GM19035 (cell line): ENCODE results near the gene MTM1.

Source experiments
- ATAC-seq: cut with Tn5 transposase; IDR thresholded peaks from one replicate; pipeline ENCODE4 v1.9.1; 2021; ENCODE audit not compliant: unreplicated experiment

MTM1 gene

DNA sequence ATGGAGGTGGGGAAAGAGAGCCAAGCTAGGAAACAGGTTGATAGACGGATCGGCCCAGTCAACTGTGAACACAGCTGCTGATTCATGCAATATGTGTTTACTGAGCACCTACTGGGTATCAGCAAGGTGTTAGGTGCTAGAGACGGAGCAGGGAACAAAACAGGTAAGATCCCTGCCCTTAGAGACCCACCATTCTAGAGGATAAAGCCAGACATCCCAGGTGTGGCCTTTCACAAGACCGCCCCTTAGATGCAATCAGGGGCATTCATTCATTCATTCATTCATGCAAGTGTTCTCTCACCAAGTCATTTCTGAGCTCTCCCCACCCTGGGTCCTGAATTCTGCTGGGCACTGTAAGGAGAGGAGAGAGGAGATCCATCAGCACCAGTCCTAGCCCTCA, 20.2 kb upstream of the MTM1 start:
- ATAC-seq: no peak

DNA sequence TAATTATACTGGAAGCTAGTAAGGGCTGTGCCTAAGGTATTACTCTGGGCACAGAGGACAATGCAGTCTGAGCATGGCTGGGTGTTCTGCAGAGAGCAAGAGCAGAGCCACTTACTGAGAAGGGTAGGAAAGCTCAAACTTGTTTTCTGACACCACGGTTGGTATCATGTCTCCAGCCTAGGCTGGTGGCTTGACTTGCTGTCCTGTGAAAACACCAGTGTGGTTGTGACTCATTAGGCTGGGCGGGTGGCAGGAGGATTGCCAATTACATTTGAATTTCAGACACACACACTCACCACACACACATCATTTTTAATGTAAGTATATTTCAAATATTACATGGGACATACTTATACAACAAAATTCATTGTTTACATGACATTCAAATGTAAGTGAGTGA, 19.7 kb upstream of the MTM1 start:
- no peak for ATAC-seq

DNA sequence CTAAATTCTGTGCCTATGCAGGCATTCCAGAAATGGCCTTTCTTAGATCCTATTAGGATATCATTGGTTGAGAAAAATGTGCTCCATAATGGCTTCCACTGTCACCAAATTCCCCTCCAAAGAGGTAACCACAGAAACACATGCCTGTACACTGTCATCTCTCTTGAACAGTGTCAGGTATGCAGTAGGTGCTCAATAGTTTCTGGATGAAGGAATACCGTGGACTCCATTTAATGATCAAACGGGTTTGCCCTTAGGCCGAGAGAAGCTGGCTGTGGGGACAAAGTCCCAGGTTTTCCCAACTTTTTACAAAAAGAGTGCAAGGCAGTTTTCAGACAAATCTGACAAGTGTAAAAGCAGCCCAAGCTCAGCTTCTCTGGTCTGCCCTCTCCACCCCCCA, 16.5 kb upstream of the MTM1 start:
- ATAC-seq: no peak

DNA sequence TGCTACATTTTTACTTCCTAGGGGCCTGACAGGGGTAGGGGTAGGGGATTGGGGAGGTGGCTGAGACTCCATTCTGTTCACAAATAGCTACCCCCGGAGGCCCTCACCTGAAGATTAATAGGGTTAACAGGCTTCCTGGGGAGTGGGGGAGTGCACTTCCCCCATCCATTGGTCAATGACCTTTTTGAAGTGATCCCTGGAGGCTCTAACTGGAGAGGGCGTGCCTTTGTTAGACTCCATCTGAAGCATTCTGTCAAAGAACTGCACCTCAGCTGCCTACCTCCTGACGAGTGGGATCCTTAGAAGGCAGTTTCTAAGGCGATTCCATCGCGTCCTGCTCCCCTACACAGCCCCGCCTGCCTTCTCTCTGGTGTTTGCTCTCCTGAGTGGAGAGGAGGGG, 10.0 kb upstream of the MTM1 start:
- no peak for ATAC-seq

DNA sequence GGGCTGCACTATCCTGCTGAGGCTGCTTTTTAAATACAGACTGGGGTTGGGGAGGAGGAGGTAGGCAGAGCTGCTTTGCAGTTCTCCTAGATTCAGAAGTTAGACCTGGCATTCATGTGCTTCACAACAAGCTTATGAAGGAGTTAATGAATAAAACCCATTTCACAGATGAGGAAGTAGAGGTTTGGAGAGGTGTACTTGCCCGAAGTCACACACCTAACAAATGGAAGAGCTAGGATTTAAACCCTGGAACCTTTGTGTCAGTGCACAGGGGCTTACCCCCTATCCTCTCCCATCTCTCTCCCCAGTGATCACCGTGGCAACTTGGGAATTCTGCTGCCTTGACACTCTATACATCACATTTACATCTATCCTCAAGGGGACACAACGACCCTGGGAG, 3.6 kb upstream of the MTM1 start:
- ATAC-seq: no peak

DNA sequence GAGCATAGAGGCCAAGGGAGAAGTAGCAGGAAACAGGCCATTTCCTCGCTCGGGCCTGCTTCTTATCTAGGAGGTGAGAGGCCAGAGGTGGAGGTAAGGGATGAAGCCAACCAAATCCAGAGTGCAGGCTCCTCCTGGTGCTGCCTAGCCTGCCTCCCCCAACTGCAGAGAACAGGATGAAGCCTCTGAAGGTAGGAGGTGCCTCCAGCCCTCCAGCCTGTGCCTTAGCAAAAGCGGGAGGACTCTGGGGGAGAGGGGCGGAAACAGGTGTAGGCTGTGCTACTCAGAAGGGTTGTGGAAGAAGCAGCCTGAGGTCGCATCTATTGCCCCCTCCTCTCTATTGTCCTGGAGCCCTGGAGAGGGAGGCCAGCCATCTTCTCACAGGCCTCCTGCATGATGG, 2.9 kb upstream of the MTM1 start:
- no peak for ATAC-seq

DNA sequence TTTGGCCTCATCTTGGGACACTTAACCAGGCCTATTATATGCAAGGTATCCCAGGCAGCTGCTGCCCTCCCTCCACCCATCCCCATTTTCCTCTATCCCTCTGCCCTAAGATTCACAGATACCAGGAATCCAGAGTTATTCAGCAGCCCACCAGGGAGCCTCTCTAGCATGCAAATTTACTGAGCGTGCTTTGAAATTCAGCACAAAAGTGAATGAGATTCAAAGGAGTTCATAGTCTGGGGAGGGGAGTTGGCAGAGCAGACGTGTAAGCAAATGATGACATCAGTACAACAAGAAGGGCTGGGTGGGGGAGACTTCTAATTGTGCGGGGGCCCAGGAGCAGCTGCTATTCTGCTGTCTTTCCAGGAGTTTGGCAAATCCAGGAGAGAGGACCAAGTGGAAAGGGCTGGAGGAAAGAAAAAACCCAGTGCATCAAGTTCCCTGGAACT, 1.7 kb upstream of the MTM1 start:
- no peak for ATAC-seq

DNA sequence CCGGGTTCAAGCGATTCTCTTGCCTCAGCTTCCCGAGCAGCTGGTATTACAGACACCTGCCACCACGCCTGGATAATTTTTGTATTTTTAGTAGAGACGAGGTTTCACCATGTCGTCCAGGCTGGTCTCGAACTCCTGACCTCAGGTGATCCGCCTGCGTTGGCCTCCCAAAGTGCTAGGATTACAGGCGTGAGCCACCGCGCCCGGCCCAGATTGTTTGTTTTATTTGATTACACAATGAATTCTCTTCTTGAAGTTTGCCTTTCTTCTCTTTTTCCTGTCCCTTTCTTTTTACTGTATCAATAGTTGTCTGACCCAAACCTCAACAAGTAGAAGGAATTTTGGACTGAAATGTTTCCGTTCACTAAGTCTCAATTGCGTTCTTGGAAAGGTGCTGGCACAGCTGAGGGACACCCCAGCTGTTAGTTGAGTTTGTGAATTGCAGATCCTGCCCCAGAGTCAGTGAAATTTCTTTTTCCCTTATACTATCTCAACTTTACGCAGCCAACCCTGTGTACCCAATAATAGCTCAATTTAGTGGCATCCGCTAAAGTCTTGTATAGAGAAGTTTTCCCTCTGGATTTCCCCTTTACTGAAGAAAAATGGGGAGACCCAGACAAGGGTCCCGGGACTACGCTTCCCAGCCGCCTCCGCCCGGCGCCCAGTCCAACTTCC, 639 bp upstream of the MTM1 start:
- ATAC-seq: no peak

DNA sequence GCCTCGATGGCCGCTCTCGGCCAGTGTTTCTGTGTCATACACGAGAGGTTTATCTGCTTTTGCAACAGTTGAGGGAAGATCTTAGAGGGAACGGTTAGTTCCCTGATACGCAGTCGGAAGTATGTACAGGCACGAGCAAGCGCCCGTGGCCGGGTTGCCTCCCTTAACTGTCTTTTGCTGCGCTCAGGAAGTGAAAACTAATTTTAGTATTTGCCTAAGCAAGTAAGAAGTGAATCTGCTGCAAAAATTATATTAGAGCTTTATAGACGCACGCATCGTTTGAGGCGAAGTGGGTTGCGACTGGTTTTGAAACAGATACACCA, 695 bp downstream of the MTM1 start:
- ATAC-seq: peak; percentile 33

DNA sequence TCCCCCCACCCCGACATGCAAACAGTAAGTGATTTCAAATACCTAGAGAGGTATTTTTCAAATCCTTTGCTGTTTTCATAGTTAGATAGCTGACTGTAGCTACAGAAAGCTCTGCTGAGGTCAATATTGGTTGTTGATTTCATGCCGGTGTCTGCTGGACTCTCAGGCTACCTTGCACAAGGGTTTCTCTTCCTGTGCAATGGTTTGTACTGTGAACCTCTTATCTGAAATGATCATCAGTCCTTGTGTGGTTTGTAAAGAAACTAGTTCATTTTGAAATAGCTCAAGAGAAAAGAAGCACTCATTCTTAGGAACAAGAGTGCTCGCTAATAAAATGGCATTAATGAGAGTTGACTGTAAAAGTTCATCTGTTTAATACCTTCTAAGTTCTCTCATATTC, 2.1 kb downstream of the MTM1 start:
- no peak for ATAC-seq

DNA sequence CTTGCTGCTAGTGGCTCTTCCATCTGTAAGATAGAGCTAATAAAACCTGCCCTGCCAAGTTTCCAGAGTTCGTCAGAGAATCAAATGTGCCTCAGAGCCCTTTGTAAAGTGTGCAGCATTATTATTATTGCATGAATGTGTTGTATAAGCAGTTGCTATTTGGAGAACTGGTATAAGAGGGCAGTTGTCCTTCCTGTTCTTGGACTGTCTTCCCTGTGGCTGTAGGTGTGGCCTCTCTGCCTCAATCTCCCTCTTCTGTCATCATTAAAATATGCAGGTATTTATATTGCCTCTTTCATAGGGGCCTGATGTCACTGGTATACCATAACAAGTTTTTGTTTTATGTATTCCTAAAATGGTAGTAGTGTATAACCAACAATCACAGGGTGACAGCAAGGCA, 3.8 kb downstream of the MTM1 start:
- ATAC-seq: no peak

DNA sequence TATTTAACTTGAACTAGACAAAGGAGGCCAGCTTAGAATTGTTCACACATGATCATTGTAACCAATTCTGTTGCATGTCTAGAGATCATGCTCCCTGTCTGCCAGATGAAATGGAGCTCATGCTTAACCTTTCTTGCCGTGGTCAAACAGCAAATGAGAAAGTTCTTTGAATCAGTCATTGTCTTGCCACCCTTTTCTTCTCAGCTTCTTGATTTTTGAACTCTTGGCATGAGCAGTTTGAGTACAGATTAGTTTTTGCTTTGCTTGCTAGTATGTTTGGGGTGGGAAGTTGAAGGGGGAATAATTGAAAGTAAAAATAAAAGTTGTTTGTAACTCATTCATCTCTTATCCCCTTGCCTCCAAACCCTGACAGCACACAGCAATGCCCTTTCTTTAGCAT, 4.7 kb downstream of the MTM1 start:
- ATAC-seq: no peak

DNA sequence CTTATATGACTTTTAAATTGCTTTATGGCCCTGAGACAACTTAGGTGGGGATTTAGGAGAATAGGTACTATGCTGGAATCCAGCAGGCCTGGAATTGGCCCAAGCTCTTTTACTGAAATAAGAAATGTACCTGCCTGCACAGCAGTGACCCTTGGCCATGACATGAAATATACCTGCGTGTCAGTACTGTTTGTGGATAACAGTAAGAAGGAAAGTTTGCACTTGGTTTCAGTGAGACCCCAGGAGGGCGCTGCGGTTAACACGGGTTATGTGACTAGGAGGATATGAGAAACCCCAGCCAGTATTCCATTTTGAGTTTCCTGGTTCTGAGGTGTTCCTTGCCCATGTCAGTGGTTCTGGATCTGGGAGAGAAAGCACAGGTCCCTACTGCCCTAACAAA, 5.3 kb downstream of the MTM1 start:
- ATAC-seq: no peak

DNA sequence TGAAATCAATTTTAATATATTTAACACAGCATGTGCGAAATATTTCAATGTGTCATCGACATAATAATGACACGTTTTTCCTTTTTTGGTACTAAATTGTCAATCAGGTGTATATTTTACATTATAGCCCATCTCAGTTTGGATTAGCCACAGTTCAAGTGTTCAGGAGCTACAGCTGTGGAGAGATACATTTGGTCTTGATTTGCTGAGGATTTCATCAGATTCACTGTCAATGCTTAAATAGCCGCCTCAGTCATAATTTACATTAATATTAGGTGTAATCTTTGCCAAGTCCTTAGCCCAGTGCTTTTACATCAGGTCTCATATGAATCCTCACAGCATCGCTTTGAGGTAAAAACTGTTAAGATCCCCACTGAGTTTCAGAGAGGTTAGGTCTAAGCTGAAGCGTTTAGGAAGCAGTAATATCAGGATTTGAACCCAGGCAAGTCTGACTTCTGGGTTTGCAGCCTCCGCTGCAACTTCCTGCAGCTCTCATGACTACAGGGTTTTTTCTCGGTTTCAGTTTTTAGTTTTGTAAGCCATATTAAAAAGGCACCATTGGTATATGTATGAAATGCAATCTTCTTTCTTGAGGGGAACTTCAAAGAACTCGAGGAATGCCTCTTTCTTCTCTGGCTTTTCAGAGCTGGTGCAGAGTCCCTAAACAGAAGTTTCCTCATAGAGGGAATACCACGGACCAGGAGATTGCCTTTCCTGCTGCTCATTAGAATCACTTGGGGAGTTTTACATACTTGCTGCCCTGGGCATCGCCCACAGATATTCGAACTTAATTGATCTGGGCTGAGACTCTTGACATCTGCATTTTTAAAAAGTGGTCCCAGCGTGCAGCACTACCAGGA, 6.4 kb downstream of the MTM1 start:
- peak; percentile 60 for ATAC-seq

DNA sequence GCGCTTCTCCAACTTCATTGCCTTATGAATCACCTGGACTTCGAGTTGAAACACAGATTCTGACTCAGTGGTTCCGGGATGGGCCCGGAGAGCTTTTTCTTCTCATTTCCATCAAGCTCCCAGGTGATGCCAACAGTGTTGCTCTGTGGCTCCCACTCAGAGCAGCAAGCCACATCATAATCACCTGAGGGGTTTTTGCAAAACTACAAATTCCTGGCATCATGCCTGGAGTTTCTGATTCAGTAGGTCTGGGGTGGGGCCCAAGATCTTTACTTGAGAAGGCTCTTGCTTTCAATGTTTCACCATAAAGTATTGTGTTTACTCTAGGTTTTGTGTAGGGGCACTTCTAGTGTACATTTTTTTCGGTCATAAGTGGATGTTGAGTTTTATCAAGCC, 7.0 kb downstream of the MTM1 start:
- ATAC-seq: peak; percentile 19

DNA sequence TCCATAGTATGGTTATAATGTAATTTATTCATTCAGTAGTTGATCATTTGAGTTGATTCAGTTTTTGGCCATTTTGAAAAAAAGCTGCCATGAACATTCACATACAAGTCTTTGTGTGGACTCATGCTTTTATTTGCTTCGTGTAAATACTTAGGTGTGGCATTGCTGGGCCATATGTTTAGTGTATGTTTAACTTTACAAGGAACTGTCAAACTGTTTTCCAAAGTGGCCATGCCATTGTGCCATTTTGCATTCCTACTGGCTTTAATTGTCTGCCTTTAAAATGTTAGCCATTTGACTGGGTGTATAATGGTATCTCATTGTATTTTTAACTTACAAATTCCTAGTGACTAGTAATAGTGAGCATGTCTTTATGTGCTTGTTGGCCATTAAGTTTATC, 8.8 kb downstream of the MTM1 start:
- ATAC-seq: no peak

DNA sequence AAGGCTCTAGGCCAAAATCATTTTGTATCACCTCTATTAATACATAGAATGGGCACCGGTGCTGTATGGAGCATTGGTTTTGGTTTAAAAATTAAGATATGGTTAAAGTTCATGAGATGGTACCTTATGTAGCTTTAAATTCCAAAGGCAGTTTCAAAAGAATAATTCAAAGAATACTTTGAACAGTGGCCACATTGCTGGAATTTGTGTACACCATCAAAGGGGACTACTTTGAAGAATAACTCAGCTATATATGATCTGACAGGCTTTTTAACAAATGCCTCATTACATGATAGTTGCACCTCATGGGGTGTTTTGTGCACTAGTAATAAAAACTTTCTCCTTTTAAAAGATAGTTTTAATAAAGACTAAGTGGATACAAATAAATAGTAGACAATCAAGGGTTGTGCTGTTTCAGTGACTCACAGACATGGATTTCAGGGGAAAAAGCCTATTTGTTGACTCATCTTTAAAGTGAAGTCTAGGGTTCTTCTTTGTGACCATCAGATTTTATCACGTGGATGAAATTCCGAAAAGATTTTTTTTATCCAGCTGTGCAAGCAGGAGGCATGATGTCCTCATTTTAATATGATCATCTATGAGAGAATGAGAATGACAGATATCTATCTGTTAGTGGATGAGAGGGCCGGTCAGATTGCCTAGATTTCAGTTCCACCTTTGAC, 12.8 kb downstream of the MTM1 start:
- no peak for ATAC-seq

DNA sequence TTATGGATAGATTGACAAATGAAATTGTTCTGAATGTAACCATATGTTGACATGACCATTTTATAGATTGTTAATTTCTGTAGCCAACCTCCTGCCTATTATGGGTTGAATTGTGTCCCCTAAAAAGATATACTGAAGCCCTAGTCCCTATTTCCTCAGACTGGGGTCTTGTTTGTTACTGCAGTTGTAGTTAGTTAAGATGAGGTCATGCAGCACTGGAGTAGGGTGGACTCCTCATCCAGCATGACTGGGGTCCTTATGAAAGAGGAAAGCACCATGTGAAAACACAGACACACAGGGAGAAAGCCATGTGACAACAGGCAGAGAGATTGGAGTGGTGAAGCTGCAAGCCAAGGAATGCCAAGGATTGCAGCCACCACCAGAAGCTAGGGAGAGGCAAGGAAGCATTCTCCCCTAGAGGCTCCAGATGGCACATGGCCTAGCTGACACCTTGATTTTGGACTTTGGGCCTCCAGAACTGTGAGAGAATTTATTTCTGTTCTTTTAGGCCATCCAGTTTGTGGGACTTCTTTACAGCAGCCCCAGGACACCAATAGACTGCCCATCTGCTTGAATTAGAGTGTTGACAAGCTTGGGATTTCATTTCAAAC, 14.0 kb downstream of the MTM1 start:
- ATAC-seq: no peak

DNA sequence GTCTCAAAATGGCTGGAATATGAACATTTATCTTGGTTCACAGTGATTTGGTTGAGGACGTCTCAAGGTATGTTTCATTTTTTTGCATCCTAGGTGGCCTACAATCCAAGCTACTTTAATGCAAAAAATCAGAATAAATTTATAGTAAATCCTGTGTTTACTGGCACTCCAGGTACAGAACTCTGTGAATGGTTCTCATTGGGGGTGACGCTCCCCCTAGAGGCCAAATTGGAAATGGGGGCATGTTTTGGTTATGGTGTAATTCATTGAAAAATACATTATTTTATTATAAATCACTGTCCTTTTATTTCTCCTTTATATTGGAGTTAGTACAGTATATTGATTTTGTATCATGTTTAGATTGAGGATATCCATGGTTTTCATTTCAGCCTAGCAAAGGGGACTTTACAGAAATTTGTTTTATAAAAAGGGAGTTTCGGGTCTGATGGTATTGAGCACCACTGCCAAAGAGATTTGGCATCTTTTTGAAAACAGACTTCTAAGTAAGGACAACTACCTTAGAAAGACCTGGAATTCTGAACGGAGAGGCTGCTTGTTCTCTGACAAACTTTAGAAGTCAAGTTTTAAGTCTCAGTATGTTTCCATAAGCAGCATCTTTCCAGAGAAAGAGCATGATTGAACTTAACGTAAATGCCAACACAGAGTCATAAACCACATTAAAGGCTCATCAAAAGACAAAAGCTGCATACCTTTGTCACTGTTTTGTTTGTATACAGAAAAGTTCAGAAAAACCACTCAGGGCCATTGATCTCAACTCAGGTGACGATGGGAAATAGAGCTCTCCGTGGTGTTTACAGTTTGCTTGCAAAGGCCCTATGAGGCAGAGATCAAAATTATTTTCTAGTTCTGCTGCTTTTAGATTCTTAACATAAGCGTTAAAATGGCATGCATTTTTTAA, 19.4 kb downstream of the MTM1 start:
- ATAC-seq: no peak

DNA sequence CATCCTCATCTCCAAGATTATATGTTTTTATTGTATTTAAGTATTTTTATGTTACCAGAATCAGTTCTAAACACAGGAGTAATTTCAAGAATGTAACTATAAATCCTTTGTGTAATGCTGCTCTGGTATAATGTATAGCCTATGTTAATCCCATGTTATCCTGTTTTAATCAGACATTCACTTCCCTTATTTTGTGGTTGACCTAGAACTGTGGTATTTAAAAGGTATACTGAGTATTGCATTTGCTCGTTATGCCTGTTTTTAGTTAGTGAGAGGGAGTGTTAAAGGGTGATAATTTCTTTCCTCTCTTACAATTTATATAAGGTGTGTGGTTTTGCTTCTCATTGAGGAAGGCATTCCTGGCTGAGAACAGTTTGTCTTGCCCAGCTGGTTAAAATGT, 26.2 kb downstream of the MTM1 start:
- ATAC-seq: no peak

DNA sequence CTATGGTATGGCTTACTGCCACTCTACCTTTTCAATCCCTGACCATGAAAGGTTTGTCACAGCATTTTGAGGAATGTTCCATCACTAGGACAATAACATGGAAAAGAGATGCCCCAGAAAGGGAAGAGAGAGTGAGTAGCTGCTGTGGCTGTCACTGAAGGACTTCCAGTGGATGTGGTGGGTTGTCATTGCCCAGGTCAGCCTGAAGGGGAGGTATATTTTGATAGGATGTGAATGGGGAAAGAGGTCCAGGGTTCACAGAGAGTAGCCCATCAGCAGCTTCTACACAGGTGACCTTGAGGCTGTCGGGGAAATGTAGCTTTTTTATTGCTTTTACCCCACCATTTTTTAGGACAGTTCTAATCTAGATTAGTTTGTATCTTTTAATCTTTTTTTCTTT, 30.8 kb downstream of the MTM1 start:
- ATAC-seq: no peak
